HCT116 (cell line): Measurements from ENCODE around the gene ABI3. TPM values are rescaled to one million over a fixed set of nuclear protein-coding genes. Genes with fewer than 3 reads are reported as not detected.

Experiments used
- ATAC-seq: fragments of 200-7000 bp; cut with Tn5 transposase; 2 replicates; pipeline ENCODE4 v1.9.1; 2020; ENCODE audit warnings: mild to moderate bottlenecking, moderate library complexity
- BruUV-seq: library from RNA; stranded (reverse); fragments of 400-500 nt; replicated peaks from 2 replicates; lab custom pipeline; 2021; lab: Mats Ljungman, UMichigan
- CTCF ChIA-PET: fragments of 300-600 bp; sonication (Branson Sonifier 250); formaldehyde crosslinking; loops from one replicate; lab custom pipeline; 2021; ENCODE audit warnings: antibody characterized with exemption; lab: Charles Lee
- POLR2A ChIA-PET: fragments of 300-600, 350-600 bp; sonication (Branson Sonifier 250); formaldehyde crosslinking; loops from one replicate; lab custom pipeline; 2021; ENCODE audit warnings: antibody characterized with exemption; lab: Charles Lee
- RAD21 ChIA-PET, 2 experiments: fragments of 300-600 bp; sonication (Branson Sonifier 250); formaldehyde crosslinking; loops; one replicate each; lab custom pipeline; 2023; ENCODE audit warnings: low total read pairs in 2 of 2; ENCODE audit not compliant: uncharacterized antibody in 2 of 2, unreplicated experiment in 2 of 2, low non-redundant PET in 1 of 2; lab: Charles Lee
- DNase-seq: peaks from one replicate; pipeline ENCODE4 v3.0.0-alpha.2; 2010; ENCODE audit warnings: low read depth, low spot score
- H2AFZ ChIP-seq: fragments of 200-600 bp; shearing (Covaris generic), sonication (generic); 2 replicates; pipeline ENCODE4 v1.6.1; 2017; ENCODE audit warnings: low read depth, mixed run types, mixed read lengths, antibody characterized with exemption, low read length; ENCODE audit not compliant: poor library complexity, severe bottlenecking
- H3K27ac ChIP-seq: 2 replicates; pipeline ENCODE4 v1.5.1; 2012; ENCODE audit warnings: low read depth, low read length
- H3K27me3 ChIP-seq: fragments of 200-600 bp; sonication (generic); 2 replicates; pipeline ENCODE4 v1.6.1; 2016; ENCODE audit warnings: mixed run types, low read length, mixed read lengths; ENCODE audit not compliant: insufficient read depth
- H3K36me3 ChIP-seq, 2 experiments: fragments of 200-500 bp in 1 of 2; fragments of 200-600 bp in 1 of 2; sonication (Bioruptor generic) in 1 of 2; sonication (generic) in 1 of 2; 2 replicates each; pipeline versions ENCODE4 v1.5.1 to v1.6.1; 2014 to 2016; ENCODE audit warnings: low read length in 2 of 2, inconsistent platforms in 1 of 2, mixed read lengths in 1 of 2, mixed run types in 1 of 2; ENCODE audit not compliant: insufficient read depth in 2 of 2, control insufficient read depth in 1 of 2
- H3K4me1 ChIP-seq, 2 experiments: fragments of 200-600 bp in 1 of 2; sonication (generic) in 1 of 2; 2 replicates each; pipeline versions ENCODE4 v1.5.1 to v1.6.1; 2012 to 2017; ENCODE audit warnings: low read length in 2 of 2, inconsistent platforms in 1 of 2, mild to moderate bottlenecking in 1 of 2, mixed read lengths in 1 of 2, mixed run types in 1 of 2, moderate library complexity in 1 of 2; ENCODE audit not compliant: insufficient read depth in 2 of 2, control insufficient read depth in 1 of 2
- H3K4me2 ChIP-seq: fragments of 200-600 bp; sonication (generic); 2 replicates; pipeline ENCODE4 v1.6.1; 2017; ENCODE audit warnings: mixed run types, low read length, mixed read lengths
- H3K4me3 ChIP-seq, 2 experiments: fragments of 200-600 bp in 1 of 2; sonication (generic) in 1 of 2; replicated peaks in 1 of 2; 2 replicates each; pipeline ENCODE4 v1.5.1; 2011 to 2016; ENCODE audit warnings: low read length in 2 of 2, control low read depth in 1 of 2, low read depth in 1 of 2, mild to moderate bottlenecking in 1 of 2, mixed read lengths in 1 of 2, mixed run types in 1 of 2
- H3K79me2 ChIP-seq: fragments of 200-600 bp; sonication (generic); 2 replicates; pipeline ENCODE4 v1.6.1; 2017; ENCODE audit warnings: mild to moderate bottlenecking, mixed run types, low read length, moderate library complexity, mixed read lengths; ENCODE audit not compliant: insufficient read depth
- H3K9ac ChIP-seq: fragments of 200-600 bp; sonication (generic); 2 replicates; pipeline ENCODE4 v1.6.1; 2016; ENCODE audit warnings: low read length, mixed read lengths
- H3K9me2 ChIP-seq: fragments of 200-600 bp; sonication (generic), shearing (Covaris generic); 2 replicates; pipeline ENCODE4 v1.6.1; 2017; ENCODE audit warnings: mixed run types, mild to moderate bottlenecking, moderate library complexity; ENCODE audit not compliant: insufficient read depth
- H3K9me3 ChIP-seq, 2 experiments: fragments of 200-500 bp in 1 of 2; fragments of 200-600 bp in 1 of 2; sonication (Bioruptor generic) in 1 of 2; sonication (generic) in 1 of 2; 2 replicates each; pipeline ENCODE4 v1.6.1; 2014 to 2017; ENCODE audit warnings: low read length in 2 of 2, mixed read lengths in 2 of 2, inconsistent platforms in 1 of 2, low read depth in 1 of 2, mild to moderate bottlenecking in 1 of 2, mixed run types in 1 of 2, moderate library complexity in 1 of 2; ENCODE audit not compliant: control insufficient read depth in 1 of 2, insufficient read depth in 1 of 2
- H4K20me1 ChIP-seq: fragments of 200-600 bp; sonication (generic), shearing (Covaris generic); 2 replicates; pipeline ENCODE4 v1.6.1; 2017; ENCODE audit warnings: mixed run types, mild to moderate bottlenecking, moderate library complexity; ENCODE audit not compliant: insufficient read depth
- CEBPB ChIP-seq: IDR thresholded peaks from 2 replicates; pipeline ENCODE4 v1.6.1; 2012; ENCODE audit warnings: low read depth
- EGR1 ChIP-seq: IDR thresholded peaks from 2 replicates; pipeline ENCODE4 v1.6.1; 2012; ENCODE audit warnings: low read depth
- ELF1 ChIP-seq: IDR thresholded peaks from 2 replicates; pipeline ENCODE4 v1.6.1; 2012; ENCODE audit warnings: low read depth, borderline replicate concordance
- EZH2 ChIP-seq: fragments of 200-600 bp; sonication (generic); IDR thresholded peaks from 2 replicates; pipeline ENCODE4 v1.6.1; 2017; ENCODE audit warnings: antibody characterized with exemption, mixed run types
- EZH2phosphoT487 ChIP-seq: fragments of 200-600 bp; IDR thresholded peaks from 2 replicates; pipeline ENCODE4 v1.6.1; 2018; ENCODE audit warnings: antibody characterized with exemption, borderline replicate concordance
- FOSL1 ChIP-seq: IDR thresholded peaks from 2 replicates; pipeline ENCODE4 v1.6.1; 2012; ENCODE audit warnings: low read depth
- JUND ChIP-seq: IDR thresholded peaks from 2 replicates; pipeline ENCODE4 v1.6.1; 2012
- POLR2A ChIP-seq: IDR thresholded peaks from 2 replicates; pipeline ENCODE4 v1.7.0; 2011; ENCODE audit warnings: borderline replicate concordance; ENCODE audit not compliant: insufficient read depth, insufficient read length; ENCODE audit errors: extremely low read depth
- POLR2AphosphoS5 ChIP-seq: IDR thresholded peaks from 2 replicates; pipeline ENCODE4 v1.6.1; 2011; ENCODE audit warnings: mild to moderate bottlenecking, low read depth, low read length, moderate library complexity
- SP1 ChIP-seq: IDR thresholded peaks from 2 replicates; pipeline ENCODE4 v1.6.1; 2012; ENCODE audit warnings: low read depth
- SRF ChIP-seq: IDR thresholded peaks from 2 replicates; pipeline ENCODE4 v1.6.1; 2012; ENCODE audit warnings: low read depth
- YY1 ChIP-seq: IDR thresholded peaks from 2 replicates; pipeline ENCODE4 v1.6.1; 2011; ENCODE audit warnings: low read length, low read depth, moderate library complexity, mild to moderate bottlenecking; ENCODE audit not compliant: insufficient replicate concordance; ENCODE audit errors: extremely low read depth
- ZNF274 ChIP-seq: fragments of 200-500 bp; sonication (Bioruptor generic); IDR thresholded peaks from 2 replicates; pipeline ENCODE4 v1.6.1; 2014; ENCODE audit warnings: mild to moderate bottlenecking, low read depth, low read length, inconsistent platforms
- intact Hi-C: fragments of 100-400 bp; cut with micrococcal nuclease; formaldehyde crosslinking; loops from 2 replicates; pipeline ENCODE4 v1.10.0; 2022
- total RNA-seq: library from RNA; stranded (reverse); gene quantifications from one replicate; pipeline ENCODE4 v1.2.1, GENCODE V29; 2021; ENCODE audit not compliant: unreplicated experiment
- TF ChIP-seq, protein P1 (sequence below): IDR thresholded peaks from 2 replicates; pipeline ENCODE4 v1.6.1; 2012; ENCODE audit warnings: low read depth

The ABI3 gene
- total RNA-seq, 1 experiment from 2014 or later = 0.12 TPM

DNA sequence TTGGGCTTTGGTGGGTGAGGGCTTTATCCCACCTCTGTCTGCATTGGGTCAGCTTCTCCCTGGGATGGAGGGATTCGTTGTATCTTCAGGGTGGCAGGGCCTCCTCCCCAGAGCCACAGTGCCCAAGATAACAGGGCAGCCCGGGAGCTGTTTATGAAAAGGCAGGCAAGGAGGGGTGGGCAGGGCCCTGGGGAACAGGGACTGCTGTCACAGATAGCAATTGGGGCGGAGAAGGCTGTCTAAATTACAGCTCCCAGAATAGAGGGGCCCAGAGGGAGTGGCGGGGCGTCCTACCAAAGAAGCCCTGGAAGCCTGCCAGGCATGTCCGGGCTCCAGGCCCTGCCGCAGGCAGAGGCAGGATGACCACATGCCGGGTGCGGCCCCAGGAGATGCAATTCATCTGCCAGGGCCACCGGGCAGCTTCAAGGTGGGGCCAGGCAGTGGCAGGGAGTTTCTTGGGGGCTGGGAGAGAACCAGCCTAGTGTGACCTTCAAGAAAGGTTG lies 38.8 kb downstream of the ABI3 start (continued):
- TF ChIP-seq YY1 = no peak

DNA sequence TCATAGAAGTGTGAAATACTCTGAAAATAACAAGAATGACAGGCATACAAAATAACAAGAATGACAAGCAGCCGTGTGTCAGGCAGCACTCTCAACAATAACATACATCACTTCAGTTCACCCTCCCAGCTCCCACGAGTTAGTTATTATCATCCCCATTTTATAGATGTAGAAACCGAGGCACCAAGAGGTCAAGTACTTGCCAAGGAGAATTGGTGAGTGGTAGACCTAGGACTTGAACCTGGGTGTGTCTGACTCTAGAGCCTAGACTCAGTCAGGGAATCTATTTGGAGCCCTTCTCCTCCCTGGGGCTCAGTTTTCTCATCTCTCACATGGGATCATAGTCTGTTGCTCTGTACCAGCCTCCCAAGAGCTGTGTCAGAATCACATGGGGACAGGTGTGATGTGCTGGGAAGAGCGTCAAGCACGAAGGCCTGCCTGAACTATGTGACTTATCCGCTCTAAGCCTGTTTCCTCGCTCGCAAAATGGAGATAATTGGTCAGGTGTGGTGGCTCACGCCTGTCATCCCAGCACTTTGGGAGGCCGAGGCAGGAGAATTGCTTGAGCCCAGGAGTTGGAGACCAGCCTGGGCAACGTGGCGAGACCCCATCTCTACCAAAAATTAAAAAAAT lies 39.5 kb downstream of the ABI3 start:
- Histone ChIP-seq H3K27me3 (no peaks in the 10 kb centered on the region), H3K9me2 (no peaks in the 10 kb centered on the region), H3K4me3 (no peak overlapping the region), H3K4me2 (peak overlapping the region; percentile 54), H3K4me1 (peaks cover 17 to 26% of the 10 kb centered on the region in 2 experiments), H3K27ac (no peak overlapping the region), H3K36me3 (no peaks in the 10 kb centered on the region), H3K9ac (no peak overlapping the region), H3K9me3 (no peaks in the 10 kb centered on the region), H4K20me1 (no peaks in the 10 kb centered on the region), H2AFZ (peak overlapping the region; percentile 42), H3K79me2 (no peaks in the 10 kb centered on the region)
- ChIA-PET RAD21 (no interaction called here), POLR2A (no interaction called here), CTCF (no interaction called here)
- no peak for ATAC-seq
- intact Hi-C loops = no loop called here
- no peak for TF ChIP-seq ELF1
- TF ChIP-seq, protein P1, sequence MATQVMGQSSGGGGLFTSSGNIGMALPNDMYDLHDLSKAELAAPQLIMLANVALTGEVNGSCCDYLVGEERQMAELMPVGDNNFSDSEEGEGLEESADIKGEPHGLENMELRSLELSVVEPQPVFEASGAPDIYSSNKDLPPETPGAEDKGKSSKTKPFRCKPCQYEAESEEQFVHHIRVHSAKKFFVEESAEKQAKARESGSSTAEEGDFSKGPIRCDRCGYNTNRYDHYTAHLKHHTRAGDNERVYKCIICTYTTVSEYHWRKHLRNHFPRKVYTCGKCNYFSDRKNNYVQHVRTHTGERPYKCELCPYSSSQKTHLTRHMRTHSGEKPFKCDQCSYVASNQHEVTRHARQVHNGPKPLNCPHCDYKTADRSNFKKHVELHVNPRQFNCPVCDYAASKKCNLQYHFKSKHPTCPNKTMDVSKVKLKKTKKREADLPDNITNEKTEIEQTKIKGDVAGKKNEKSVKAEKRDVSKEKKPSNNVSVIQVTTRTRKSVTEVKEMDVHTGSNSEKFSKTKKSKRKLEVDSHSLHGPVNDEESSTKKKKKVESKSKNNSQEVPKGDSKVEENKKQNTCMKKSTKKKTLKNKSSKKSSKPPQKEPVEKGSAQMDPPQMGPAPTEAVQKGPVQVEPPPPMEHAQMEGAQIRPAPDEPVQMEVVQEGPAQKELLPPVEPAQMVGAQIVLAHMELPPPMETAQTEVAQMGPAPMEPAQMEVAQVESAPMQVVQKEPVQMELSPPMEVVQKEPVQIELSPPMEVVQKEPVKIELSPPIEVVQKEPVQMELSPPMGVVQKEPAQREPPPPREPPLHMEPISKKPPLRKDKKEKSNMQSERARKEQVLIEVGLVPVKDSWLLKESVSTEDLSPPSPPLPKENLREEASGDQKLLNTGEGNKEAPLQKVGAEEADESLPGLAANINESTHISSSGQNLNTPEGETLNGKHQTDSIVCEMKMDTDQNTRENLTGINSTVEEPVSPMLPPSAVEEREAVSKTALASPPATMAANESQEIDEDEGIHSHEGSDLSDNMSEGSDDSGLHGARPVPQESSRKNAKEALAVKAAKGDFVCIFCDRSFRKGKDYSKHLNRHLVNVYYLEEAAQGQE = no peak
- no peak for TF ChIP-seq EGR1
- TF ChIP-seq CEBPB = no peak
- no peak for TF ChIP-seq JUND
- no peak for TF ChIP-seq SRF
- no peak for TF ChIP-seq POLR2A
- TF ChIP-seq ZNF274 = no peak
- TF ChIP-seq FOSL1 = no peak
- no peak for TF ChIP-seq EZH2
- no peak; the same call in 1 of the 2 replicates for TF ChIP-seq SP1
- no peak for TF ChIP-seq EZH2phosphoT487
- no peak for TF ChIP-seq POLR2AphosphoS5
- no TSS peak for BruUV-seq
- DNase-seq = no peak
